ENCODE data around the gene CAPN2.

Gene CAPN2

DNA sequence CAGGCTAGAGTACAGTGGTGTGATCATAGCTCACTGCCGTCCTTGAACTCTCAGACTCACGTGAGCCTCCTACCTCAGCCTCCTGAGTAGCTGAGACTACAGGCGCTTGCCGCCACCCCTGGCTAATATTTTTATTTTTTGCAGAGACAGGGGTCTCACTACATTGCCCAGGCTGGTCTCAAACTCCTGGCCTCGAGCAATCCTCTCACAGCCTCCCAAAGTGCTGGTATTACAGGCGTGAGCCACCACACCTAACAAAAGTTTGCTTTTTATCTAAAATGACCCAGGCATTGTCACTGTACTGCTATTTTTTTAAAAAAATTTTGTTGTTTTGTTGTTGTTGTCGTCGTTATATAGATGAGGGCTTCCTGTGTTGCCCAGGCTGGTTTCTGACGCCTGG, 46.4 kb downstream of the CAPN2 start:
- Histone ChIP-seq H3K27ac (no peak overlapping the region), H3K36me3 (peaks cover 95% of the 10 kb centered on the region), H3K4me2 (no peak overlapping the region), H4K20me1 (no peaks in the 10 kb centered on the region), H3K4me3 (no peak overlapping the region), H3K9me3 (no peaks in the 10 kb centered on the region), H3K27me3 (no peaks in the 10 kb centered on the region), H3K4me1 (no peaks in the 10 kb centered on the region), H3K9ac (no peak overlapping the region)
- no peak for TF ChIP-seq Cebpa-rat (IDR thresholded peaks at IDR 0.05)

GRCh38 chr1:223759273-223759672, 46.9 kb downstream of the CAPN2 start:
- Histone ChIP-seq H3K27me3 (no peaks in the 10 kb centered on the region), H3K4me2 (no peak overlapping the region), H3K4me3 (no peak overlapping the region), H3K9me3 (no peaks in the 10 kb centered on the region), H3K27ac (no peak overlapping the region), H4K20me1 (no peaks in the 10 kb centered on the region), H3K36me3 (peaks cover 95% of the 10 kb centered on the region), H3K4me1 (no peaks in the 10 kb centered on the region), H3K9ac (no peak overlapping the region)
- TF ChIP-seq Cebpa-rat (IDR thresholded peaks at IDR 0.05): no peak

- H3K9ac ChIP-seq: no peak overlapping the region
- no peak overlapping the region for H3K4me2 ChIP-seq
- no peaks in the 10 kb centered on the region for H4K20me1 ChIP-seq
- H3K4me3 ChIP-seq: no peak overlapping the region
- no peak for TF ChIP-seq Cebpa-rat (IDR thresholded peaks at IDR 0.05)
- H3K4me1 ChIP-seq: no peaks in the 10 kb centered on the region
- no peaks in the 10 kb centered on the region for H3K9me3 ChIP-seq
- H3K27ac ChIP-seq: no peak overlapping the region
- H3K27me3 ChIP-seq: no peaks in the 10 kb centered on the region
- peaks cover 85% of the 10 kb centered on the region for H3K36me3 ChIP-seq
Measured at GRCh38 chr1:223760833-223761232, 48.5 kb downstream of the CAPN2 start.

DNA sequence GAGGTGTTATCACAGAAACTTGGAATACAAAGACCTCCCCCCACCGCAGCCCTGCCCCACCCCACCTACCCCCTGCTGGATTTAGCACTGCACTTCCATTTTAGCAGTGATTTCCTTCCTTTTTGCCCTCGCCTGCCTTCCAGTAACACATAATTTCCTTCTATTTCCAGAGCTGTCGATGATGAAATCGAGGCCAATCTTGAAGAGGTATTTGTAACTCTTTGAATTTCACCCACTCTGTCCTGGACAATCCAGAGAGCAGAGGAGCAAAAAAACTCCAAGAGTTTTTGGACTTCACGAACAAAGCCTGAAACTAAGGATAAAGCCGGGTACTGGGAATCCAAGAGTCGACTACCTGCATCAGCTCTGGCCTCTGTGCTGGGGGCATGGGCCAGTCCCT, 49.1 kb downstream of the CAPN2 start:
- H3K4me2 ChIP-seq: no peak overlapping the region
- H3K36me3 ChIP-seq: peaks cover 80% of the 10 kb centered on the region
- no peak overlapping the region for H3K9ac ChIP-seq

DNA sequence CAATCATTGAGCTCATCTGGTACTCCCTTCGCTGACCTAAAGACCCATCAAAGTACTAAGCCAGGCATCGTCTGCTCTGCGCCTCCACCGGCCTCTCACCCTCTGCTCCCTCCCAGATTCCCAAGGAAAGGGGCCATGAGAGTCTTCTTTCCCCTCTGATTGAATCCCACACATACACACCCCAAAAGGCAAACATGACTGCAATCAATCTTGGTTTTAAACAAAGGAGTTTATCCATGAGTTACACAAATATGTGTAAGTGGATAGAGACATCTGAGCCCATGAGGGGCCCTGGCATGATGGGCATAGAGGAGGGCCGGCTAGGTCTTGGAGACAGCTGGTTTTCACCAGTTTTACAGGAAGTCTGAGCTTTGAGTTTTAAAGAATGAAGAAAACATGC, 50.9 kb downstream of the CAPN2 start:
- H3K9ac ChIP-seq: no peak overlapping the region
- H3K4me3 ChIP-seq: no peak overlapping the region
- H3K9me3 ChIP-seq: no peaks in the 10 kb centered on the region
- H3K36me3 ChIP-seq: peaks cover 63% of the 10 kb centered on the region
- no peaks in the 10 kb centered on the region for H4K20me1 ChIP-seq
- no peaks in the 10 kb centered on the region for H3K27me3 ChIP-seq
- H3K27ac ChIP-seq: no peak overlapping the region
- H3K4me1 ChIP-seq: no peaks in the 10 kb centered on the region
- no peak for TF ChIP-seq Cebpa-rat (IDR thresholded peaks at IDR 0.05)
- H3K4me2 ChIP-seq: no peak overlapping the region

More for the DNA sequence above, 49.1 kb downstream of the CAPN2 start:
- Histone ChIP-seq H4K20me1 (no peaks in the 10 kb centered on the region), H3K27me3 (no peaks in the 10 kb centered on the region), H3K4me3 (no peak overlapping the region), H3K9me3 (no peaks in the 10 kb centered on the region), H3K4me1 (no peaks in the 10 kb centered on the region), H3K27ac (no peak overlapping the region)
- no peak for TF ChIP-seq Cebpa-rat (IDR thresholded peaks at IDR 0.05)

GRCh38 chr1:223763881-223764280, 51.5 kb downstream of the CAPN2 start:
- no peaks in the 10 kb centered on the region for H3K27me3 ChIP-seq
- H4K20me1 ChIP-seq: no peaks in the 10 kb centered on the region
- H3K27ac ChIP-seq: no peak overlapping the region
- H3K9me3 ChIP-seq: peaks cover 2% of the 10 kb centered on the region; the same call in 1 of the 2 replicates
- H3K9ac ChIP-seq: no peak overlapping the region
- H3K36me3 ChIP-seq: peaks cover 59% of the 10 kb centered on the region
- H3K4me2 ChIP-seq: no peak overlapping the region
- no peaks in the 10 kb centered on the region for H3K4me1 ChIP-seq
- no peak for TF ChIP-seq Cebpa-rat (IDR thresholded peaks at IDR 0.05)
- no peak overlapping the region for H3K4me3 ChIP-seq

GRCh38 chr1:223765036-223765718, 52.8 kb downstream of the CAPN2 start:
- no peaks in the 10 kb centered on the region for H3K27me3 ChIP-seq
- peaks cover 59% of the 10 kb centered on the region for H3K36me3 ChIP-seq
- no peak for TF ChIP-seq Cebpa-rat (IDR thresholded peaks at IDR 0.05)
- no peak overlapping the region for H3K9ac ChIP-seq
- no peaks in the 10 kb centered on the region for H4K20me1 ChIP-seq
- no peak overlapping the region for H3K27ac ChIP-seq
- H3K4me2 ChIP-seq: no peak overlapping the region
- no peak overlapping the region for H3K4me3 ChIP-seq
- no peaks in the 10 kb centered on the region; the same call in 1 of the 2 replicates for H3K4me1 ChIP-seq
- H3K9me3 ChIP-seq: peaks cover 6% of the 10 kb centered on the region; the same call in 1 of the 2 replicates

DNA sequence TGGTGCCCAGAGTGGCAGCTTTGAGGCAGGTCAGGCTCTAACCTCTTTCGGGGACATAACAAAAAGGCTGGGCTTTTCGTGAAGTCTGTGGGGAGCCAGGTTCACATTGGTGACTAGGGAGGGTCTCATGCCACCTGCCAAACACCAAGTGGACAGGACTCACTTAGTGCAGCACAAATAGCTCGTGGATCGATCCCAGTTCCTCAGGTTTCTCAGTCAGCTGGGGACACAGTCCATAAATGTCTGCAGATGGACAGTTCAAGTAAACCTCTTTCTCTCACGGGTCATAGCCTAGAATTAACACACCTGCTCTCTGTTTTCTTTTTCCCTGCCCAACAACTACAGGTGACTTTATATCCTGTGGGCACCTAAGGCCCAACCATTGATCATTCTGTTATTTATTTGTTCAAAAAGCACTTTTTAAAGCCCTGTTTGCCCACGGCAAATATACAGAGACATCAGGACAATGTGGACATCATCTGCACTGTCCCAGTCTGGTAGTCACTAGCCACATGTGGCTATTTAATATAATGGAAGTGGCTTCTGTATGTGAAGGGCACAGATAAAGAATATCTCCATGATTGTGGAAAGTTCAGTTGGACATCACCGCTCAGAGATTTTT, 53.5 kb downstream of the CAPN2 start:
- peaks cover 6% of the 10 kb centered on the region; the same call in 1 of the 2 replicates for H3K4me1 ChIP-seq
- no peaks in the 10 kb centered on the region for H3K27me3 ChIP-seq
- no peak overlapping the region for H3K4me3 ChIP-seq
- H3K36me3 ChIP-seq: peaks cover 59% of the 10 kb centered on the region
- H3K9ac ChIP-seq: no peak overlapping the region
- H3K27ac ChIP-seq: no peak overlapping the region
- no peak for TF ChIP-seq Cebpa-rat (IDR thresholded peaks at IDR 0.05)
- no peaks in the 10 kb centered on the region for H4K20me1 ChIP-seq
- H3K4me2 ChIP-seq: no peak overlapping the region
- H3K9me3 ChIP-seq: peaks cover 6% of the 10 kb centered on the region; the same call in 1 of the 2 replicates

GRCh38 chr1:223770621-223771315, 58.4 kb downstream of the CAPN2 start:
- H3K4me1 ChIP-seq: peaks cover 9% of the 10 kb centered on the region; the same call in 1 of the 2 replicates
- no peak overlapping the region for H3K4me2 ChIP-seq
- no peaks in the 10 kb centered on the region for H3K27me3 ChIP-seq
- H3K4me3 ChIP-seq: no peak overlapping the region
- H3K9me3 ChIP-seq: peaks cover 6% of the 10 kb centered on the region; the same call in 1 of the 2 replicates
- H3K27ac ChIP-seq: no peak overlapping the region
- H3K9ac ChIP-seq: no peak overlapping the region
- H4K20me1 ChIP-seq: no peaks in the 10 kb centered on the region
- no peak for TF ChIP-seq Cebpa-rat (IDR thresholded peaks at IDR 0.05)
- peaks cover 72% of the 10 kb centered on the region for H3K36me3 ChIP-seq

DNA sequence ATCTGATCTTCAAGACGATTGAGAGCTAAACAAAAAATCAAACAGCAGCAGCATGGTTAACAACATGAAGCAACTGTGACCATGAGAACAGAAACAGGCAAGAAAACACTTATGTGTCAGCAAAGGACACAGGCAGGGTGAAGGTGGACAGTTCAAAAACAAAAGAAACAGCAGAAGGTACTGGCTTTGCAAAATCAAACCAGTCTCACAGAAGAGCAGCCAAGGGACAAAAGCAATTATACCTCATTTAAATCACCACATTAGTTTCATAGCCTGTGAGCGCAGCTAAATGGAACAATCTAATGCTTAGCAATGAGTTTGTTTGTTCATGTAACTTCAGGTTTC, 59.1 kb downstream of the CAPN2 start:
- no peak overlapping the region for H3K9ac ChIP-seq

More for the DNA sequence above, 59.1 kb downstream of the CAPN2 start:
- H3K4me2 ChIP-seq: no peak overlapping the region
- H3K4me3 ChIP-seq: no peak overlapping the region
- H3K9me3 ChIP-seq: peaks cover 6% of the 10 kb centered on the region; the same call in 1 of the 2 replicates
- no peak for TF ChIP-seq Cebpa-rat (IDR thresholded peaks at IDR 0.05)
- H3K4me1 ChIP-seq: peaks cover 9% of the 10 kb centered on the region; the same call in 1 of the 2 replicates
- no peaks in the 10 kb centered on the region for H3K27me3 ChIP-seq
- H3K36me3 ChIP-seq: peaks cover 77% of the 10 kb centered on the region
- H3K27ac ChIP-seq: no peak overlapping the region
- H4K20me1 ChIP-seq: no peaks in the 10 kb centered on the region

Measured in BLaER1 (cell line).